ENCODE measurements around the gene DPH7. TPM values are rescaled to one million over a fixed set of nuclear protein-coding genes. Genes with fewer than 3 reads are reported as not detected.
A peak's percentile ranks its signal among the peaks of the same experiment; 100 is the strongest.

DPH7 gene
- total and polyA plus RNA-seq, 2 of the 8 experiments (the other 6 are each of a cell fraction or from before 2014, with no cell fraction given), result 44.6 to 45.5 TPM

DNA sequence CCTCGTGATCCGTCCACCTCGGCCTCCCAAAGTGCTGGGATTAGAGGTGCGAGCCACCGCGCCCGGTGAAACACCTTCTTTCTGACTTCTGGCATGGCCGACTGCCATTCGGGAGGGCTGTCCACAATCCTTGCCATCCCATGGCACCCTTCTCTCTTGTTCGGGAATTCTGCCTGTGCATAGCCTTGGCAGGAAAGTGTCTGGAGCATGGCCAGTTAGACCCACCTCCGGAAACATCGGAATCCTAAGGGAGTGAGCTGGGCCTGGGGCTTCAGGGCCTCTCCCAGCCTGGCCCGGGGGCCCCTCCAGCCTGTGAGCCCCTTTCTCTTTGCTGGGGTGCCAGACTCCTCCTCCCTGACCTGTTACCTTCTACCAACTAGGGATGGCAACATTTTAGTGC lies 25.2 kb upstream of the DPH7 start:
- H2BK5ac ChIP-seq (ENCODE audit: low read depth, low read length), result no peak overlapping the region
- H2AFZ ChIP-seq (ENCODE audit: low read length), result no peak overlapping the region
- H2BK20ac ChIP-seq (ENCODE audit: low read length), result no peak overlapping the region
- H4K5ac ChIP-seq (ENCODE audit: insufficient read length, low read depth, low read length), result no peak overlapping the region
- peaks cover 0 to 17% (median 8%) of the 10 kb centered on the region in 4 experiments; a peak in 6 of 7 replicates for H3K4me1 ChIP-seq (replicated peaks in 1 of 4; ENCODE audit: control insufficient read depth in 3 of 4, insufficient read depth in 4 of 4, low read length in 3 of 4)
- H3K9me3 ChIP-seq (ENCODE audit: insufficient read depth in 2 of 2, low read depth in 1 of 2, low read length in 1 of 2), result no peaks in the 10 kb centered on the region
- H3K56ac ChIP-seq (replicated peaks; ENCODE audit: insufficient read length, low read depth, low read length), result no peak overlapping the region
- H2BK12ac ChIP-seq (ENCODE audit: low read depth, low read length), result peak overlapping the region; percentile 50; the same call in 1 of the 2 replicates
- CTCF ChIA-PET (ENCODE audit: partially characterized antibody), result interaction anchor here (1.1 to 2.4 kb wide), 5 partner anchors 12 to 43 kb away, joined by 3 to 12 read pairs (median 5); no protein-coding TSS in a partner anchor
- no peak overlapping the region; a peak in 2 of 8 replicates for H3K4me3 ChIP-seq (ENCODE audit: extremely low read depth in 1 of 4, insufficient read depth in 2 of 4, low read depth in 3 of 4, low read length in 4 of 4)
- peaks cover 7 to 16% of the 10 kb centered on the region in 2 experiments for H4K20me1 ChIP-seq (replicated peaks in 1 of 2; ENCODE audit: control insufficient read depth in 1 of 2, insufficient read depth in 2 of 2, low read length in 2 of 2)
- no peaks in the 10 kb centered on the region for H3K36me3 ChIP-seq (ENCODE audit: control insufficient read depth in 2 of 4, insufficient read depth in 4 of 4, low read length in 3 of 4)
- H3K14ac ChIP-seq (ENCODE audit: insufficient read length), result no peak overlapping the region
- peaks cover 0 to 7% of the 10 kb centered on the region in 2 experiments; a peak in 1 of 4 replicates for H3K79me2 ChIP-seq (ENCODE audit: control insufficient read depth in 1 of 2, insufficient read depth in 2 of 2, low read length in 2 of 2)
- no peak overlapping the region for H2BK15ac ChIP-seq (ENCODE audit: low read length)
- FAIRE-seq (no peak), DNase-seq (ENCODE audit: low read depth in 1 of 2, low spot score in 2 of 2) (no peak)
- no peak overlapping the region for H3K23ac ChIP-seq (ENCODE audit: insufficient read length)
- WGBS, 2 experiments (ENCODE audit: extremely low coverage in 1 of 2, insufficient coverage in 1 of 2, insufficient read length in 1 of 2, insufficient replicate concordance in 2 of 2, low coverage in 1 of 2, low lambda C conversion rate in 2 of 2, missing lambda C conversion rate in 1 of 2), result 89% methylated on average over 13 of the region's 13 CpGs; no CpG with 5 or more reads in 1 of the 2 experiments
- H3K79me1 ChIP-seq (ENCODE audit: low read depth, low read length), result no peaks in the 10 kb centered on the region
- no peak overlapping the region for H3K27ac ChIP-seq (ENCODE audit: low read depth, low read length)
- H2AK5ac ChIP-seq (ENCODE audit: low read depth, low read length), result no peak overlapping the region
- H3K18ac ChIP-seq (ENCODE audit: extremely low read depth, low read length), result no peak overlapping the region
- peak overlapping the region; percentile 78 for H2BK120ac ChIP-seq (replicated peaks; ENCODE audit: low read depth, low read length)
- POLR2A ChIA-PET (ENCODE audit: partially characterized antibody), result interaction anchor here (1.3 to 3.1 kb wide), 2 partner anchors 13 to 15 kb away, joined by 4 to 14 read pairs; partner anchors contain the start of gene EHMT1
- H4K91ac ChIP-seq (replicated peaks; ENCODE audit: insufficient read length, low read length), result no peak overlapping the region
- no peak overlapping the region for H3K9ac ChIP-seq (replicated peaks in 1 of 4; ENCODE audit: extremely low read depth in 1 of 4, low read depth in 3 of 4, low read length in 3 of 4)
- peaks cover 4% of the 10 kb centered on the region; the same call in 1 of the 2 replicates for H3K23me2 ChIP-seq (ENCODE audit: low read depth, low read length)
- H4K8ac ChIP-seq (ENCODE audit: extremely low read depth, insufficient read depth, low read length), result peak overlapping the region; percentile 77; the same call in 1 of the 2 replicates
- H3K4ac ChIP-seq (replicated peaks; ENCODE audit: insufficient read length, low read depth, low read length), result peak overlapping the region; percentile 53
- peaks cover 0 to 9% (median 2%) of the 10 kb centered on the region in 4 experiments; a peak in 2 of 7 replicates for H3K27me3 ChIP-seq (replicated peaks in 1 of 4; ENCODE audit: control insufficient read depth in 3 of 4, extremely low read depth in 1 of 4, insufficient read depth in 3 of 4, low read length in 3 of 4)
- H3K4me2 ChIP-seq (ENCODE audit: insufficient read depth in 1 of 2, low read depth in 2 of 2, low read length in 2 of 2), result peak overlapping the region; percentile 24 to 63
- TF ChIP-seq BACH1 (IDR thresholded peaks at IDR 0.05; ENCODE audit: low read length) (no peak), PHF8 (conservative IDR thresholded peaks at IDR 0.05; ENCODE audit: low read depth, low read length) (no peak), SAP30 (IDR thresholded peaks at IDR 0.05; ENCODE audit: insufficient read depth, insufficient replicate concordance, low read length) (no peak), TAF1 (IDR thresholded peaks at IDR 0.05; ENCODE audit: low read depth, low read length) (no peak), EP300 (IDR thresholded peaks at IDR 0.05; ENCODE audit: borderline replicate concordance in 1 of 2, low read depth in 2 of 2, low read length in 2 of 2) (no peak), SIN3A (conservative IDR thresholded peaks at IDR 0.05 in 1 of 2, IDR thresholded peaks at IDR 0.05 in 1 of 2; ENCODE audit: low read depth in 1 of 2, low read length in 2 of 2) (no peak), GTF2F1 (IDR thresholded peaks at IDR 0.05; ENCODE audit: borderline replicate concordance, low read depth, low read length) (no peak), CBX8 (IDR thresholded peaks at IDR 0.05; ENCODE audit: borderline replicate concordance, low read depth, low read length) (no peak), CHD1 (IDR thresholded peaks at IDR 0.05; ENCODE audit: low read depth, low read length) (no peak), CHD2 (IDR thresholded peaks at IDR 0.05; ENCODE audit: low read length) (no peak), BCL11A (IDR thresholded peaks at IDR 0.05; ENCODE audit: low read depth in 2 of 2, low read length in 2 of 2) (no peak), SRF (IDR thresholded peaks at IDR 0.05; ENCODE audit: low read depth, low read length) (no peak)
